ENCODE measurements around the gene SYT17.

DNA sequence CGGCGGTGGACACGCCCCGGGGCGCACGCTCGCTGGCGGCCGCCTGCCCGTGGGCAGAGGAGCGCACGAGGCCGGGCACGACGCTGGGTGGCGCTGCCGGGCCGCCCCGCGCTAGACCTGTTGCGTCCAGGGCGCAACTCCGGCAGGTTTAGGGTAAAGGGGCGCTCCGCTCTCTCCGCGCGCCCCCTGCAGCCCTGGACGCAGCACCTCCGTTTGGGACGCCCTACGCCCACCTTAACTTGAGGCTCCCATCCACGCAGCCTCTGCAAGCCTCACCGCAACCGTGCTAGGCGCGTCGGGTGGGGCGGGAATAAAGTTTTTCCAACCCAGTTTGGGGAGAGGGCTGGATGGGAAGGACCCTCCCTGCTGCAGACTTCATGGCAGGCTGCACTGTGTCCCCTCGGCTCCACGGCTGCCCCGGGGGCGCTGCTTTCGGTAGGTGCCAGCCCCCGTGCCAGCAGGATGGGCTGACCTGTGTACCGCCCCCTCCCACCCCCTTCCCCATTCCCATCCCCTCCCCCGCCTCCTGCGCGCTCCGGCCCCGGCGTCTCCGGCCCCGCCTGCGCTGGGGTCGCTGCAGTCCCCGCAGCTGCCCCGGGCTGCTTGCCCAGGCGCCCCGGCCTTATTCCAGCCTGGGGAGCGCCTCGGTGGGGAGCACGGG, at the start of gene SYT17:
- TF ChIP-seq POLR2AphosphoS5 (IDR thresholded peaks at IDR 0.05; ENCODE audit: borderline replicate concordance, low read depth, low read length), result no peak
- TF ChIP-seq EZH2 (IDR thresholded peaks at IDR 0.05), result no peak
- no peak for TF ChIP-seq FOXP2 (optimal IDR thresholded peaks at IDR 0.05; ENCODE audit: control extremely low read depth, extremely low read length, insufficient read depth)

Measured in SK-N-MC (cell line).